ENCODE measurements around the gene TCF3.
A peak's percentile ranks its signal among the peaks of the same experiment; 100 is the strongest.

Gene TCF3

GRCh38 chr19:1661995-1662394, 9.6 kb upstream of the TCF3 start:
- H3K4me1 ChIP-seq (ENCODE audit: control insufficient read depth in 5 of 5, insufficient read depth in 5 of 5, low read length in 5 of 5): peaks cover 0 to 3% (median 1%) of the 10 kb centered on the region in 5 donors
- H3K27ac ChIP-seq (ENCODE audit: low read depth, low read length): no peak overlapping the region
- H3K27me3 ChIP-seq (ENCODE audit: control insufficient read depth in 5 of 5, insufficient read depth in 4 of 5, low read length in 5 of 5): peaks cover 0 to 15% (median 3%) of the 10 kb centered on the region in 5 donors
- no peaks in the 10 kb centered on the region for H3K36me3 ChIP-seq (ENCODE audit: control insufficient read depth in 5 of 5, insufficient read depth in 5 of 5, low read length in 5 of 5)
- no peak overlapping the region for H3K4me3 ChIP-seq (ENCODE audit: low read depth in 1 of 5, low read length in 5 of 5)
- no peak overlapping the region for H3K9ac ChIP-seq (ENCODE audit: low read length in 5 of 5)
- H3K9me3 ChIP-seq (ENCODE audit: control insufficient read depth in 5 of 5, low read length in 5 of 5): no peaks in the 10 kb centered on the region

DNA sequence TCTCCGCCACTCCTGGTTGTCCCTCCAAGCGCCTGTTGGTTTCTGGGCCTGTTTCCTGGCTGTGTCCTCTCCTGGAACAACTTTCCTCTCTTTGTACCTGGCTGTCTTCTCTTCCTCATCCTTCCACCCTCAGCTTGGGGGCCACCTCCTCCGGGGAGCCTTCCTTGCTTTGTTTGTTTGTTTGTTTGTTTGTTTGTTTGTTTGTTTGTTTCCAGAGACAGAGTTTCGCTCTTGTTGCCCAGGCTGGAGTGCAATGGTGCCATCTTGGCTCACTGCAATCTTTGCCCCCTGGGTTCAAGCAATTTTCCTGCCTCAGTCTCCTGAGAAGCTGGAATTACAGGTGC, 6.6 kb upstream of the TCF3 start:
- Histone ChIP-seq H3K4me1 (ENCODE audit: control insufficient read depth in 5 of 5, insufficient read depth in 5 of 5, low read length in 5 of 5) (peaks cover 0 to 3% (median 1%) of the 10 kb centered on the region in 5 donors), H3K27ac (ENCODE audit: low read depth, low read length) (no peak overlapping the region), H3K36me3 (ENCODE audit: control insufficient read depth in 5 of 5, insufficient read depth in 5 of 5, low read length in 5 of 5) (no peaks in the 10 kb centered on the region), H3K27me3 (ENCODE audit: control insufficient read depth in 5 of 5, insufficient read depth in 4 of 5, low read length in 5 of 5) (peaks cover 0 to 9% (median 0%) of the 10 kb centered on the region in 5 donors), H3K9ac (ENCODE audit: low read length in 5 of 5) (no peak overlapping the region), H3K9me3 (ENCODE audit: control insufficient read depth in 5 of 5, low read length in 5 of 5) (no peaks in the 10 kb centered on the region), H3K4me3 (ENCODE audit: low read depth in 1 of 5, low read length in 5 of 5) (no peak overlapping the region)

GRCh38 chr19:1658150-1659083, 6.0 kb upstream of the TCF3 start:
- H3K4me3 ChIP-seq (ENCODE audit: low read depth in 1 of 5, low read length in 5 of 5): no peak overlapping the region
- H3K9ac ChIP-seq (ENCODE audit: low read length in 5 of 5): no peak overlapping the region
- H3K36me3 ChIP-seq (ENCODE audit: control insufficient read depth in 5 of 5, insufficient read depth in 5 of 5, low read length in 5 of 5): no peaks in the 10 kb centered on the region
- peaks cover 0 to 9% (median 0%) of the 10 kb centered on the region in 5 donors for H3K27me3 ChIP-seq (ENCODE audit: control insufficient read depth in 5 of 5, insufficient read depth in 4 of 5, low read length in 5 of 5)
- peaks cover 0 to 3% (median 1%) of the 10 kb centered on the region in 5 donors for H3K4me1 ChIP-seq (ENCODE audit: control insufficient read depth in 5 of 5, insufficient read depth in 5 of 5, low read length in 5 of 5)
- H3K27ac ChIP-seq (ENCODE audit: low read depth, low read length): no peak overlapping the region
- H3K9me3 ChIP-seq (ENCODE audit: control insufficient read depth in 5 of 5, low read length in 5 of 5): no peaks in the 10 kb centered on the region

- H3K27me3 ChIP-seq (ENCODE audit: control insufficient read depth in 5 of 5, insufficient read depth in 4 of 5, low read length in 5 of 5): peaks cover 0 to 9% (median 0%) of the 10 kb centered on the region in 5 donors
- no peak overlapping the region for H3K4me3 ChIP-seq (ENCODE audit: low read depth in 1 of 5, low read length in 5 of 5)
- no peak overlapping the region for H3K9ac ChIP-seq (ENCODE audit: low read length in 5 of 5)
- H3K27ac ChIP-seq (ENCODE audit: low read depth, low read length): no peak overlapping the region
- peaks cover 0 to 6% (median 2%) of the 10 kb centered on the region in 5 donors for H3K4me1 ChIP-seq (ENCODE audit: control insufficient read depth in 5 of 5, insufficient read depth in 5 of 5, low read length in 5 of 5)
- no peaks in the 10 kb centered on the region for H3K9me3 ChIP-seq (ENCODE audit: control insufficient read depth in 5 of 5, low read length in 5 of 5)
- no peaks in the 10 kb centered on the region for H3K36me3 ChIP-seq (ENCODE audit: control insufficient read depth in 5 of 5, insufficient read depth in 5 of 5, low read length in 5 of 5)
Observed at GRCh38 chr19:1657746-1658145, 5.3 kb upstream of the TCF3 start.

DNA sequence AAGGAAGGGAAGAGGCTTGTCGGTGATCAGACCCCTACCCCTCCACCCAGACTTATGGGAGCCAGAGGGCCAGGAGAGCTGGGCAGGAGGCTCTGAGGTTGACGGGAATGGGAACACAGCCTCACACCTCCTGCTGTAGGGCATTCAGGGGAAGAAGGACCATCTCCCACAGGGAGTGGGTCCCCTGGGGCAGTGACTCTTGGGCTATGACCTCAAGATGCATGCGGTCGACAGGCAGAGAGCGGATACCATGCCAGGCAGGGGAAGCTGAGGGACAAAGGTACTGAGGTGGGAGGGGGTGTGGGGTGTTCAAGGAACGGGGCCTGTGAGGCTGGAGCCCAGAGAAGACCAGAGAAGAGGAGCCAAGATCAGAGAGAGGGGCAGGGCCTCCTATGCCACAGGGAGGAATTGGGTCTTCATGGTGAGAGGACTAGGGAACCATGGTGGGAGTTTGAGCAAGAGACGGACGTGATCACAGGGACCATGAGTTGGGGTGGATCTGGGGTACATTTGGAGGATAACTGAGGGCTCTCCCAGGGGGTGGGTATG, 4.6 kb upstream of the TCF3 start:
- no peaks in the 10 kb centered on the region for H3K9me3 ChIP-seq (ENCODE audit: control insufficient read depth in 5 of 5, low read length in 5 of 5)
- no peak overlapping the region for H3K4me3 ChIP-seq (ENCODE audit: low read depth in 1 of 5, low read length in 5 of 5)
- no peak overlapping the region for H3K27ac ChIP-seq (ENCODE audit: low read depth, low read length)
- peaks cover 0 to 6% (median 2%) of the 10 kb centered on the region in 5 donors for H3K4me1 ChIP-seq (ENCODE audit: control insufficient read depth in 5 of 5, insufficient read depth in 5 of 5, low read length in 5 of 5)
- H3K36me3 ChIP-seq (ENCODE audit: control insufficient read depth in 5 of 5, insufficient read depth in 5 of 5, low read length in 5 of 5): no peaks in the 10 kb centered on the region
- H3K9ac ChIP-seq (ENCODE audit: low read length in 5 of 5): no peak overlapping the region
- peaks cover 0 to 7% (median 0%) of the 10 kb centered on the region in 5 donors for H3K27me3 ChIP-seq (ENCODE audit: control insufficient read depth in 5 of 5, insufficient read depth in 4 of 5, low read length in 5 of 5)

GRCh38 chr19:1655987-1656608, 3.7 kb upstream of the TCF3 start:
- no peak overlapping the region for H3K9ac ChIP-seq (ENCODE audit: low read length in 5 of 5)
- peaks cover 0 to 7% (median 0%) of the 10 kb centered on the region in 5 donors for H3K27me3 ChIP-seq (ENCODE audit: control insufficient read depth in 5 of 5, insufficient read depth in 4 of 5, low read length in 5 of 5)
- no peaks in the 10 kb centered on the region for H3K36me3 ChIP-seq (ENCODE audit: control insufficient read depth in 5 of 5, insufficient read depth in 5 of 5, low read length in 5 of 5)
- no peaks in the 10 kb centered on the region for H3K9me3 ChIP-seq (ENCODE audit: control insufficient read depth in 5 of 5, low read length in 5 of 5)
- H3K4me3 ChIP-seq (ENCODE audit: low read depth in 1 of 5, low read length in 5 of 5): no peak overlapping the region
- H3K27ac ChIP-seq (ENCODE audit: low read depth, low read length): no peak overlapping the region
- peaks cover 1 to 10% (median 7%) of the 10 kb centered on the region in 5 donors for H3K4me1 ChIP-seq (ENCODE audit: control insufficient read depth in 5 of 5, insufficient read depth in 5 of 5, low read length in 5 of 5)

DNA sequence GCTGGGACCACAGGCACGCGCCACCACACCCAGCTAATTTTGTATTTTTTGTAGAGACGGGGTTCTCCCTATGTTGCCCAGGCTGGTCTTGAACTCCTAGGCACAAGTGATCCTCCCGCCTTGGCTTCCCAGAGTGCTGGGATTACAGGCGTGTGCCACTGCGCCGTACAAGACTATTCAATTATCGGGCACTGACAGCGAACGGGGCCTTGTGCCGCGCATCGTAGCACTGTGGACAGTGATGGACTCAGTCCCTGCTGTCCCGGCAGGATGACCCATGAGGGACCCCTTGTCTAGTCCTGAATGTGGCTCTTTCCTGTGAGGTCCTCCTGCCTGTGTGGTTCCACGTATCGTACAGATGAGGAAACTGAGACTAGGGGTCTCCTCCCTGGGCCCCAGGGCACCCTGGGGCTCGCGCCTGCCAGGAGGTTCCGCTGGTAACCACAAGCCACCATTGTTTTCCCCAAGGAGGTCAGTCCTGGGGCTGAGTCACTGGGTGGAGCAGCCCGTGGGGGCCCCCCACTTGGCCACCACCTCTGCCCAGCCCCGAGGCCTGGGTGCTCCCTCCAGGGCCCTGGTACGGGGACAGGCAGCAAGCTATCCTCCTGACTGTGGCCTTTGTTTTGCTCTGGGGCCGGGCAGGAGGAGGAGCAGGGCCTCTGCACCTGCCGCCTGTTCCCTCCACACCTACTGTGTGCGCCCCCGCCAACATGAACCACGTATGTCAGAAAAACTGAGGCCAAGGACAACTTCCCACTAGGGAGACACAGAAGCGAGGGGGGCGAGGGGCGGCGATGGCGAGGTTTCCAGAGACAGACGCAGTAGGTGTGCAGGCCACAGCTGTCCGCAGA, 2.9 kb upstream of the TCF3 start:
- Histone ChIP-seq H3K4me3 (ENCODE audit: low read depth in 1 of 5, low read length in 5 of 5) (no peak overlapping the region), H3K4me1 (ENCODE audit: control insufficient read depth in 5 of 5, insufficient read depth in 5 of 5, low read length in 5 of 5) (peaks cover 1 to 15% (median 14%) of the 10 kb centered on the region in 5 donors), H3K27ac (ENCODE audit: low read depth, low read length) (no peak overlapping the region), H3K9me3 (ENCODE audit: control insufficient read depth in 5 of 5, low read length in 5 of 5) (no peaks in the 10 kb centered on the region), H3K27me3 (ENCODE audit: control insufficient read depth in 5 of 5, insufficient read depth in 4 of 5, low read length in 5 of 5) (peaks cover 0 to 7% (median 0%) of the 10 kb centered on the region in 5 donors), H3K9ac (ENCODE audit: low read length in 5 of 5) (no peak overlapping the region), H3K36me3 (ENCODE audit: control insufficient read depth in 5 of 5, insufficient read depth in 5 of 5, low read length in 5 of 5) (no peaks in the 10 kb centered on the region)

GRCh38 chr19:1654178-1654792, 1.9 kb upstream of the TCF3 start:
- peaks cover 1 to 18% (median 17%) of the 10 kb centered on the region in 5 donors for H3K4me1 ChIP-seq (ENCODE audit: control insufficient read depth in 5 of 5, insufficient read depth in 5 of 5, low read length in 5 of 5)
- no peak overlapping the region for H3K9ac ChIP-seq (ENCODE audit: low read length in 5 of 5)
- no peak overlapping the region for H3K4me3 ChIP-seq (ENCODE audit: low read depth in 1 of 5, low read length in 5 of 5)
- H3K9me3 ChIP-seq (ENCODE audit: control insufficient read depth in 5 of 5, low read length in 5 of 5): no peaks in the 10 kb centered on the region
- H3K36me3 ChIP-seq (ENCODE audit: control insufficient read depth in 5 of 5, insufficient read depth in 5 of 5, low read length in 5 of 5): peaks cover 0 to 6% (median 0%) of the 10 kb centered on the region in 5 donors
- H3K27ac ChIP-seq (ENCODE audit: low read depth, low read length): no peak overlapping the region
- peaks cover 0 to 7% (median 0%) of the 10 kb centered on the region in 5 donors for H3K27me3 ChIP-seq (ENCODE audit: control insufficient read depth in 5 of 5, insufficient read depth in 4 of 5, low read length in 5 of 5)

GRCh38 chr19:1653300-1653628, 849 bp upstream of the TCF3 start:
- Histone ChIP-seq H3K4me1 (ENCODE audit: control insufficient read depth in 5 of 5, insufficient read depth in 5 of 5, low read length in 5 of 5) (peaks cover 1 to 18% (median 17%) of the 10 kb centered on the region in 5 donors), H3K27me3 (ENCODE audit: control insufficient read depth in 5 of 5, insufficient read depth in 4 of 5, low read length in 5 of 5) (peaks cover 0 to 4% (median 0%) of the 10 kb centered on the region in 5 donors), H3K9ac (ENCODE audit: low read length in 5 of 5) (peak overlapping the region in 4 of 5 donors; percentile 60 to 73 (median 68)), H3K36me3 (ENCODE audit: control insufficient read depth in 5 of 5, insufficient read depth in 5 of 5, low read length in 5 of 5) (peaks cover 0 to 12% (median 3%) of the 10 kb centered on the region in 5 donors), H3K4me3 (ENCODE audit: low read depth in 1 of 5, low read length in 5 of 5) (peak overlapping the region; percentile 50 to 82 (median 71)), H3K27ac (ENCODE audit: low read depth, low read length) (peak overlapping the region; percentile 95), H3K9me3 (ENCODE audit: control insufficient read depth in 5 of 5, low read length in 5 of 5) (no peaks in the 10 kb centered on the region)
